IgD-negative memory B cell (primary cell): ENCODE measurements around the gene ASTN2. TPM values are rescaled to one million over a fixed set of nuclear protein-coding genes. Genes with fewer than 3 reads are reported as not detected.

Experiments
- H3K27ac Mint-ChIP-seq, 3 donors: one replicate each; pipeline ENCODE4 v1.8.0; 2020 to 2022; ENCODE audit warnings: mild to moderate bottlenecking in 3 of 3, mixed read lengths in 3 of 3, moderate library complexity in 1 of 3
- H3K27me3 Mint-ChIP-seq: one replicate; pipeline ENCODE4 v1.8.0; 2021; ENCODE audit warnings: mixed read lengths
- H3K36me3 Mint-ChIP-seq: one replicate; pipeline ENCODE4 v1.8.0; 2020; ENCODE audit warnings: mild to moderate bottlenecking, mixed read lengths
- H3K4me1 Mint-ChIP-seq, 3 donors: one replicate each; pipeline ENCODE4 v1.8.0; 2020 to 2022; ENCODE audit warnings: mixed read lengths in 3 of 3, mild to moderate bottlenecking in 1 of 3
- H3K4me3 Mint-ChIP-seq, 4 donors: one replicate each; pipeline ENCODE4 v1.8.0; 2020 to 2022; ENCODE audit warnings: mild to moderate bottlenecking in 4 of 4, mixed read lengths in 4 of 4, moderate library complexity in 3 of 4
- H3K9me3 Mint-ChIP-seq, 3 donors: one replicate each; pipeline ENCODE4 v1.8.0; 2020 to 2021; ENCODE audit warnings: mixed read lengths in 3 of 3, mild to moderate bottlenecking in 1 of 3
- polyA plus RNA-seq: library from polyadenylated mRNA; unstranded; fragments of 300-500 nt; fragmentation: Illumina TruSeq; gene quantifications from one replicate; pipeline ENCODE4 v1.2.3, GENCODE V29; 2021

ASTN2 gene
- polyA plus RNA-seq, 1 donor from 2014 or later, result 2.7 TPM

DNA sequence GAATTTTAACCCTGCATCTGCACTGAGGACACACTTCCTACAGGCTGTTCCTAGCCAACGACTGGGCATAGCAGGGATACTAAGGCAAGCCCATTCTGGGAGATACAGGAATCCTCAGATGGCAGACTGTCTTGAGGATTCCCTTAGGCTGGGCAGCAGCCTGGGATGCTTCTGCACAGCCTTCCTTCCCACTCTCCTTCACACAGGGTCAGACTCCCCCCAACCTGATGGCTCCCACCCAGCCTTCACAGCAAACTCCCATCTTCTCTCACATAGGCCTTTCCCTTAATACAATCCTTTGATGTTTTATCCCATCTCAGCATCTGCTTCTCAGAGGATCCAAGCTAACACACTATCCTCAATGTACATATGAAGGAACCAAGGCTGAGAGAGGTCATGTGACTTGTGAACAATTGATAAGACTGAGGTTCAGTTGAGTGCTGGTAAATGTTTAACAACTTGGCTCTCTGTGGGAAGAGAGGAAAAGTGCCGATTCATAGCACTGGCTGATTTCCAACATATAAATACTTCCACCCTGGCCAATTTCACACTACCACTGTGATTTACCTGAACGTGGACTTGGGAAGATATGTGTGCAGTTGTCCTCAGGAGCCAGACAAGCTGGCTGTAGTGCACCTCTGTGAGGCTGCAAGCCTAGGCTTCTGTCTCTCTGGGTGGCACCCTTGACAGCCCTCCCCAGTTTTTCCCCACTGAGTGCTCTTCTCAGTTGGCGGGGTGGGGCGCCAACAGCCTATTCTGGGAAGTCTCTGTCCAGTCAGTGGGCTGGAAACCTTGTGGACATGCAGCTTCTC is 848.0 kb downstream of the ASTN2 start:
- Mint-ChIP-seq H3K4me1 (no peaks in the 10 kb centered on the region), H3K36me3 (no peaks in the 10 kb centered on the region)

GRCh38 chr9:116565986-116566385 is 848.9 kb downstream of the ASTN2 start:
- no peak overlapping the region for H3K27ac Mint-ChIP-seq
- no peaks in the 10 kb centered on the region for H3K27me3 Mint-ChIP-seq
- H3K36me3 Mint-ChIP-seq, result no peaks in the 10 kb centered on the region
- H3K4me3 Mint-ChIP-seq, result no peak overlapping the region
- no peaks in the 10 kb centered on the region for H3K4me1 Mint-ChIP-seq
- H3K9me3 Mint-ChIP-seq, result no peaks in the 10 kb centered on the region

More for the DNA sequence above, 848.0 kb downstream of the ASTN2 start:
- no peaks in the 10 kb centered on the region for H3K9me3 Mint-ChIP-seq
- no peak overlapping the region for H3K27ac Mint-ChIP-seq
- H3K27me3 Mint-ChIP-seq, result no peaks in the 10 kb centered on the region
- H3K4me3 Mint-ChIP-seq, result no peak overlapping the region

- Mint-ChIP-seq H3K4me3 (no peak overlapping the region), H3K9me3 (no peaks in the 10 kb centered on the region), H3K4me1 (no peaks in the 10 kb centered on the region), H3K27me3 (no peaks in the 10 kb centered on the region), H3K27ac (no peak overlapping the region), H3K36me3 (no peaks in the 10 kb centered on the region)
These were observed 850.5 kb downstream of the ASTN2 start for GRCh38 chr9:116564266-116564793.

DNA sequence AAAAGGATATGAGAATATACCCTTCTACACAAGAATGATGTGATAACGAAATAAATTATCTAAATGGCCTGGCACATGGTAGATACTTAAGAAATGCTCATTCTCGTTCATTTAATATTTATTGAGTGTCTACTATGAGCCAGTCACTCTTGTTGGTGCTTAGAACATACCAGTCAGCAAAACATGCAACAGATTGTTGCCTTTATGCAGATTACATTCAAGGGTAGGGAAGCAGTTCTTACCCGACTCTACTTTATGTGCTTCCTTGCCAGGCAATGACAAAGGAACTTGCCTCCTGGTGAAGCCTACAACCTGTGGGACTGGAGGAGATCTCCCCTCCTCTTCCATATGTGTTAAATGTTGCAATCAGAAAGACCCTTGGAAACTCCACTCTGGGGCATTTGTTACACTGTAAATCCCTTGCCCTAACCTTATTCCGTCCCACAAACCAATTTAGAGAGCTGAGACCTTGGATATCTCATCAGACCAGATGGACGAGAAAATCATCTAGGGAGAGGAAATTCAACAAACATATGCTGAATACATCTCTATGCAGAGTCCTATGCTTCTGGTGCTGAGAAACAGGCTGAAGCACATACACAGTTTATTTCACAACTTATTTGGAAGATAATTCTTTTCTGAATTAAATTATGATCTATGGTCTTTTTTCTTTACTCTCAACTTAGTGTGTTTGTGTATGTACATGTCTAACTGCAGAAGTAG is 855.9 kb downstream of the ASTN2 start:
- Mint-ChIP-seq H3K27me3 (no peaks in the 10 kb centered on the region), H3K4me1 (no peaks in the 10 kb centered on the region), H3K4me3 (no peak overlapping the region), H3K27ac (no peak overlapping the region), H3K9me3 (no peaks in the 10 kb centered on the region), H3K36me3 (peaks cover 5% of the 10 kb centered on the region)

GRCh38 chr9:116558035-116558434 is 856.8 kb downstream of the ASTN2 start:
- Mint-ChIP-seq H3K27ac (no peak overlapping the region), H3K4me1 (no peaks in the 10 kb centered on the region), H3K9me3 (no peaks in the 10 kb centered on the region), H3K4me3 (no peak overlapping the region), H3K27me3 (no peaks in the 10 kb centered on the region), H3K36me3 (peaks cover 5% of the 10 kb centered on the region)

- H3K27ac Mint-ChIP-seq, result no peak overlapping the region
- H3K27me3 Mint-ChIP-seq, result no peaks in the 10 kb centered on the region
- H3K9me3 Mint-ChIP-seq, result no peaks in the 10 kb centered on the region
- H3K4me3 Mint-ChIP-seq, result no peak overlapping the region
- H3K36me3 Mint-ChIP-seq, result peaks cover 5% of the 10 kb centered on the region
- H3K4me1 Mint-ChIP-seq, result no peaks in the 10 kb centered on the region
These were observed 859.2 kb downstream of the ASTN2 start for GRCh38 chr9:116555556-116556155.

DNA sequence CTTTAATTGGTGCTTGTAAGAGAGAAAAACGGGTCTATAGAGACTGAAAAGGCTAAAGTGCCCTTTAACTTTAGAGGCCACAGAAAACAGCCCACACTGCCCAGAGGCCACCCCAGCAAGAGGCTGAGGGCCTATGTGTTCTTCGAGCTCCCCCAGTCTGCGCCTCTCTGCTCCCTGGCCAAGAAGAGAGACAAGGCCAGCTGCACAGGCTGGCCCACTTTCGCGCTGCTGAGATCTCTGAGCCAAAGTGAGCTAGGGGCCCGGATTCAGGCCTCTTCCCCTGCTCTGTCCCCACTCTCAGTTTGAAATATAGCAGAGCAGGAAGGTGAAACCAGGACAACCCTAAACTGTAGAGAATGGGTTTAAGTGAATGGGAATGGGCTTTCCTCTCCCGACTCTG is 859.7 kb downstream of the ASTN2 start:
- H3K4me1 Mint-ChIP-seq, result no peaks in the 10 kb centered on the region
- H3K36me3 Mint-ChIP-seq, result peaks cover 5% of the 10 kb centered on the region
- no peak overlapping the region for H3K27ac Mint-ChIP-seq
- H3K27me3 Mint-ChIP-seq, result no peaks in the 10 kb centered on the region
- no peak overlapping the region for H3K4me3 Mint-ChIP-seq
- H3K9me3 Mint-ChIP-seq, result no peaks in the 10 kb centered on the region

- H3K4me1 Mint-ChIP-seq, result peaks cover 0 to 2% (median 0%) of the 10 kb centered on the region in 3 donors
- no peak overlapping the region for H3K4me3 Mint-ChIP-seq
- no peak overlapping the region for H3K27ac Mint-ChIP-seq
- H3K27me3 Mint-ChIP-seq, result no peaks in the 10 kb centered on the region
- peaks cover 2% of the 10 kb centered on the region for H3K36me3 Mint-ChIP-seq
- H3K9me3 Mint-ChIP-seq, result no peaks in the 10 kb centered on the region
These were observed 864.0 kb downstream of the ASTN2 start for GRCh38 chr9:116550696-116551436.

GRCh38 chr9:116549786-116550660 is 864.8 kb downstream of the ASTN2 start:
- H3K27ac Mint-ChIP-seq, result no peak overlapping the region
- no peaks in the 10 kb centered on the region for H3K36me3 Mint-ChIP-seq
- H3K27me3 Mint-ChIP-seq, result no peaks in the 10 kb centered on the region
- H3K4me3 Mint-ChIP-seq, result no peak overlapping the region
- H3K4me1 Mint-ChIP-seq, result peaks cover 0 to 2% (median 0%) of the 10 kb centered on the region in 3 donors
- no peaks in the 10 kb centered on the region for H3K9me3 Mint-ChIP-seq

- Mint-ChIP-seq H3K36me3 (no peaks in the 10 kb centered on the region), H3K4me1 (peaks cover 0 to 2% (median 0%) of the 10 kb centered on the region in 3 donors), H3K27ac (no peak overlapping the region), H3K4me3 (no peak overlapping the region), H3K27me3 (no peaks in the 10 kb centered on the region), H3K9me3 (no peaks in the 10 kb centered on the region)
These were observed 865.7 kb downstream of the ASTN2 start for GRCh38 chr9:116549061-116549664.

DNA sequence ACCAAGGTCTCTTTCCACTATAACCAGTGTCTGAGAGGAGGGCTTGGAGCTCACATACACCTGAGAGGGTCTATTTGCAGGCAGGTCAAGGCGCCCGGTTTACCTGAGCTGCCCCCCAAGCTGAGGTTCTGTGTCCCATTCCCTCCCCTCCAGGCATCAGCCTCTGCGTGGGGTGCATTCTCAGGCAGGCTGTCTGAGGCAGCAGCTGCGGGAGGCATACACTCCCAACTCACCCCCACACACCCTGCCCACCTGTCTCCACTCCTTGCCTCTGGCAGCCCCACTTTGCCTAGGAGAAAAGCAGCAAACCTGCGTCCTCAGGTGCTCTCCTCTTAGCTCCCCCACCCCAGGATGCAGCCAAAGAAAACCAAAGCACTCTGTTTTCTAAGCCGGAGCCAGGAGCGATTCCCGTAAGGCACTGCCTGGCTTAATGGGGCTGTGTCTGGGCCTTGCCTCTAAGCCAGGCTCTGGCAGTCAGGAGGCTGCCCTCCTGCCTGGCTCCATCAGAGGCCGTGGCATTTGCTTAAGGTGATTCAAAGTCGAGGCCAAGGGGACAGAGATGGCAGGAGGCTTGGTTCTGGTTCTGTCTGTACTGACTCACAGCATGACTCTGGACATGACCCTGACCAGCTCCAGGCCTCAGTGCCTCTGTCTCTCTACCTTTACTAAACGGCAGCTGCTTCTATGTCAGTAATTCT is 867.0 kb downstream of the ASTN2 start:
- Mint-ChIP-seq H3K27me3 (no peaks in the 10 kb centered on the region), H3K27ac (no peak overlapping the region), H3K4me3 (no peak overlapping the region), H3K36me3 (no peaks in the 10 kb centered on the region), H3K9me3 (no peaks in the 10 kb centered on the region), H3K4me1 (peaks cover 0 to 2% (median 2%) of the 10 kb centered on the region in 3 donors)

GRCh38 chr9:116546711-116547581 is 867.9 kb downstream of the ASTN2 start:
- no peak overlapping the region for H3K27ac Mint-ChIP-seq
- H3K36me3 Mint-ChIP-seq, result no peaks in the 10 kb centered on the region
- no peaks in the 10 kb centered on the region for H3K9me3 Mint-ChIP-seq
- no peak overlapping the region for H3K4me3 Mint-ChIP-seq
- H3K27me3 Mint-ChIP-seq, result no peaks in the 10 kb centered on the region
- H3K4me1 Mint-ChIP-seq, result peaks cover 0 to 2% (median 2%) of the 10 kb centered on the region in 3 donors
